Spinal cord (tissue), 10 donors: ENCODE results near the gene PCSK5. TPM values are rescaled to one million over a fixed set of nuclear protein-coding genes. Genes with fewer than 3 reads are reported as not detected.

Experiments
- DNase-seq, 6 donors: peaks; one replicate each; pipeline versions ENCODE4 v3.0.0 to v3.0.0-alpha.2; 2013 to 2015; ENCODE audit warnings: low spot score in 6 of 6, low read depth in 4 of 6
- H3K27ac ChIP-seq: one replicate; pipeline ENCODE4 v1.5.1; 2013; ENCODE audit warnings: low read depth, low read length, control low read depth
- H3K27me3 ChIP-seq: one replicate; pipeline ENCODE4 v1.6.1; 2013; ENCODE audit warnings: low read length; ENCODE audit not compliant: control insufficient read depth, insufficient read depth
- H3K36me3 ChIP-seq: one replicate; pipeline ENCODE4 v1.6.1; 2013; ENCODE audit warnings: low read length; ENCODE audit not compliant: control insufficient read depth, insufficient read depth
- H3K4me1 ChIP-seq: one replicate; pipeline ENCODE4 v1.6.1; 2013; ENCODE audit warnings: low read length; ENCODE audit not compliant: control insufficient read depth, insufficient read depth
- H3K4me3 ChIP-seq: one replicate; pipeline ENCODE4 v1.5.1; 2013; ENCODE audit warnings: low read depth, low read length, control low read depth
- H3K9me3 ChIP-seq: one replicate; pipeline ENCODE4 v1.6.1; 2013; ENCODE audit warnings: low read length; ENCODE audit not compliant: control insufficient read depth, insufficient read depth
- WGBS: methylation state at CpG from one replicate; pipeline ENCODE4 v1.1.5; 2013; ENCODE audit warnings: missing lambda C conversion rate; ENCODE audit not compliant: insufficient coverage; 5-methylcytosine and 5-hydroxymethylcytosine counted together
- polyA plus RNA-seq, 2 donors: library from polyadenylated mRNA; unstranded; fragments of 120-200 nt; gene quantifications; one replicate each; pipeline ENCODE4 v1.2.1, GENCODE V29; 2013; ENCODE audit not compliant: insufficient read length in 2 of 2
- total RNA-seq, 2 donors: library from RNA; depleted of rRNA in 1 of 2; stranded (reverse); fragments of 120-200 nt in 1 of 2; fragments of >200 nt in 1 of 2; gene quantifications; one replicate each; pipeline versions ENCODE4 v1.2.3 to v1.2.4, GENCODE V29; 2013 to 2014
- donor health status: healthy.

The PCSK5 gene
- total and polyA plus RNA-seq, 4 donors: 8.8 to 15.6 (median 12.5) TPM

DNA sequence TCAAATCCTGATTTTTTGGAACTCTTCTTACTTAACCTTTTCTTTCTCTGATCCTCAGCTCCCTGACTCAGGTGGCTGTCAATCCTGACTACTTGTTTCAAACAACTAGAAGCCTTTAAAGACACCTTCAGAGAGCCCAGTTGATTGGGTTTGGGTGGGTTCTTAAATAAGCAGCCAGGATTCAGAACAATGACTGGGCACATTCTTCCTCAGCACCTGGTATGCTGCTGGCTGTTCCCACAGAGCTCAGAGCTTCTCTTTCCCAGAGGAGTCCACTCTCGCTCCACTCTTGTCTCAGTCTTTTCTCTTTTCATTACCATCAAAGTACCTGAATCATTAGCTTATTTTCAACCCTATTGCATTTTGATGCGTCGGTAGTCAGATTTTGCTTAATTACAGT is 22.5 kb downstream of the PCSK5 start:
- Histone ChIP-seq H3K36me3 (no peaks in the 10 kb centered on the region), H3K4me1 (no peaks in the 10 kb centered on the region), H3K4me3 (no peak overlapping the region), H3K27me3 (no peaks in the 10 kb centered on the region), H3K27ac (no peak overlapping the region), H3K9me3 (no peaks in the 10 kb centered on the region)
- WGBS: no CpG with 5 or more reads among the region's 3 CpGs
- no peak for DNase-seq

DNA sequence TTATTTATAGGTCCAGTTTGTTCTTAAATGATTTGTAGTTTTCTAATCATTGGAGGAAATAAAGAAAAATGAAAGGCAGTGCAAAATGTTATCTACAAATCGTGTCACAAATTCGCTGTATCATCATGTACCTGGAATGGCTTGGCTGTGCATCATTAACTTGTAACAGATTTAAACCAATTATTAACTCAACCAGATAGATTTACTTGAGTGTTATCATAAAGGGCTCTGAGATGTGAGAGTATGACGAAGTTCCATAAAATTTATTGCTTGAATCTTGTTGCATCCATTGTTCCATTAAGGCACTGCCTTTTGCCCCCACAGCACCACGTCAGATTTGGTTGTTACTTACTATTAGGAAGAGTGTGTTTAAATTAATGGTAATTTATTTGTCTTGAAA is 23.5 kb downstream of the PCSK5 start:
- H3K27me3 ChIP-seq: no peaks in the 10 kb centered on the region
- no CpG with 5 or more reads among the region's 4 CpGs for WGBS
- H3K9me3 ChIP-seq: no peaks in the 10 kb centered on the region
- H3K36me3 ChIP-seq: no peaks in the 10 kb centered on the region
- H3K4me3 ChIP-seq: no peak overlapping the region
- no peak overlapping the region for H3K27ac ChIP-seq
- no peaks in the 10 kb centered on the region for H3K4me1 ChIP-seq
- no peak for DNase-seq

DNA sequence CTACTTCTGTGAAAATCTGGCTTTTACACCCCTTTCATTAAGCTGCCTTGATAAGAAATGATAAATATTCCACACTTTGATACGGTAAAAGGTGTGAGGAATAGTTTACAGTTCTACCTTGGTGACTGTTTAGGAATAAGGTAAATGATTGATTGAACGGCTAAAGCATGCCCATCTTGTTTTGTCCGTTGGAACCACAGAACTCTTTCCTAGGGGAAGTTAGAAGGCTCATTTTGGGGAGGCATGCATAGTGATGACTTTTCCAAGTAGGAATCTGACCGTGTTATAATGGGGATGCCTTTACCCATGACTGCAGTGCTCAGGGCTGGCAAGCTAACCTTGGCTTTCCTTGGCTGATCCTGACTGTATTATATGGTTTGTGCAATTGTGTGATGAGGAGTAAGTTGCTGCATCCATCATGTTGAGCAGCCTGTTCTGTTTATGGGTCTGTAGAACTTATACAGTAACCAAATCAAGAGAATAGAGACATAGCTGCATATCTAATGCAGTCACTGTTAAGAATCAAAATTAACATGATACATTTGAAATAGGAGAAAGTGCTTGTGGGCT is 24.5 kb downstream of the PCSK5 start:
- WGBS: 69% methylated on average over 3 of the region's 4 CpGs

DNA sequence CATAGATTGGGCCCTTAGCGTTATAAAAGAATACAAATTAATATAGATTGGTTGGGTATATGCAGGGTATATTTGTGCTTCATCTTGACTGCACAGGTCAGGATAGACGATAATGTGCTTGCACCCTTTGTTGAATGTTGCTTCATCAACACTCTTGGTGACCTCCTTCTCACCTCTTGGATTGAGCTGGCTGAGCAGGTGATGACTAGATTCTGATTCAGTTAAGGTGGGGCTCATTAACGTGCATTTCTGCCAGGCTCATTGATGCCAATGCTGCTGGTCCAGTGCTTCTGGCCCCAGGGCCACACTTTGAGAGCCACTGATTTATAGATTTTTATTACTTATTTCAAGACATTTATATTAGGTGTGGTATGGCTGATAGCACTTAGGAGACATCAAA is 27.7 kb downstream of the PCSK5 start:
- Histone ChIP-seq H3K36me3 (no peaks in the 10 kb centered on the region), H3K27me3 (no peaks in the 10 kb centered on the region), H3K27ac (no peak overlapping the region), H3K4me3 (no peak overlapping the region), H3K9me3 (no peaks in the 10 kb centered on the region), H3K4me1 (no peaks in the 10 kb centered on the region)
- no CpG with 5 or more reads among the region's 3 CpGs for WGBS
- DNase-seq: no peak

More for the DNA sequence above, 24.5 kb downstream of the PCSK5 start:
- no peak overlapping the region for H3K4me3 ChIP-seq
- no peak overlapping the region for H3K27ac ChIP-seq
- DNase-seq: no peak
- H3K9me3 ChIP-seq: no peaks in the 10 kb centered on the region
- no peaks in the 10 kb centered on the region for H3K36me3 ChIP-seq
- no peaks in the 10 kb centered on the region for H3K4me1 ChIP-seq
- no peaks in the 10 kb centered on the region for H3K27me3 ChIP-seq

DNA sequence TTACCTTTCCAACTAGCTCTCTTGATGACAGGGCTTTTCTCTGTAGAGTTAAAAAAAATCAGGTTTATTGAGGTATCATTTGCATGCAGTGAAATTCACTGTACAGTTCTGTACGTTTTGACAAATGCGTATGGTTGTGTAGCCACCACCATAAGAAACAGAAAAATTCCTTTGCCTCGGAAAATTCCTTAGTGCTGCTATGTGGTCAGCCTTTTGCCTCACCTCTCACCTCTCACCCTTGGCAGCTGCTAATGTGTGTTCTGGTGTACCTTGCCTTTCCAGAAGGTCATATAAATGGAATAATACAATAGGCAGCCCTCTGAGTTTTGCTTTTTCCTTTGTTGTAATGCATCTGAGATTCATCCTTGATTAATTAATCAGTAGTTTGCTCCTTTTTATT is 28.4 kb downstream of the PCSK5 start:
- no peak overlapping the region for H3K4me3 ChIP-seq
- no peaks in the 10 kb centered on the region for H3K36me3 ChIP-seq
- H3K4me1 ChIP-seq: no peaks in the 10 kb centered on the region
- WGBS: 100% methylated on average over 2 of the region's 3 CpGs
- H3K27ac ChIP-seq: no peak overlapping the region
- no peaks in the 10 kb centered on the region for H3K9me3 ChIP-seq
- no peaks in the 10 kb centered on the region for H3K27me3 ChIP-seq
- no peak for DNase-seq

DNA sequence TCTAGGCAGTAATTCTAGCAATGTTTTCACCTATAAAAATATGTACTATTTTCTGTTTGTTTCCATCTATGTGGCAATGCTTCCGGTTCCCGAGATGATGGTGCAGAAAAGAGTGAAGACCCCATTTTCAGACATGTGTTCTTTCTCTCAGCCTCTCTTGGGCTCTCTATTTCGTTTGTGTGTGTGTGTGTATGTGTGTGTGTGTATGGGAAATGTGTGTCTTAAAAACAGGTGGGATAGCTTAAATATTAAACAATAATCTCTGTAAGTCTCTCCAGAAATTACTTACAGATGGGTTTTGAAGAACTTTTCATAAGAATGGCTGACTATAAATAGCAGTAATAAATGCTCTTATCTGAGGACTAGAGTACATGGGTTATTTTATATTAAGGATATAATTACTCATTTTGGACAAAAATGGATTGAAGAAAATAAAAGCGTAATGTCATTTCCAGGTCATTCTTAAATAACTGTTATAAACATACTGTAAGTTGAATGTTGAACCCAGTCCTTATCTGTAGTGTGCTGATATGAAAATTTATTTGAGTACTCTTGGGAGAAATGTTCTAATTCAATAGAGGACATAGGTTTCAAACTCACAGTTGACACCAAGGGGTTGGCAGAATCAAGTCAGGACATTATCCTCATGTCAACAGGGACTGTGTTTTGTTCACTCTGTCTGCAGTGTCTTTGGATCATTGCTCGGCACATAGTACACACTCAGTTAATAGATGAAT is 31.1 kb downstream of the PCSK5 start:
- no peak overlapping the region for H3K4me3 ChIP-seq
- H3K27me3 ChIP-seq: no peaks in the 10 kb centered on the region
- H3K4me1 ChIP-seq: no peaks in the 10 kb centered on the region
- WGBS: no CpG with 5 or more reads among the region's 5 CpGs
- no peak for DNase-seq
- no peaks in the 10 kb centered on the region for H3K9me3 ChIP-seq
- H3K36me3 ChIP-seq: no peaks in the 10 kb centered on the region
- no peak overlapping the region for H3K27ac ChIP-seq

DNA sequence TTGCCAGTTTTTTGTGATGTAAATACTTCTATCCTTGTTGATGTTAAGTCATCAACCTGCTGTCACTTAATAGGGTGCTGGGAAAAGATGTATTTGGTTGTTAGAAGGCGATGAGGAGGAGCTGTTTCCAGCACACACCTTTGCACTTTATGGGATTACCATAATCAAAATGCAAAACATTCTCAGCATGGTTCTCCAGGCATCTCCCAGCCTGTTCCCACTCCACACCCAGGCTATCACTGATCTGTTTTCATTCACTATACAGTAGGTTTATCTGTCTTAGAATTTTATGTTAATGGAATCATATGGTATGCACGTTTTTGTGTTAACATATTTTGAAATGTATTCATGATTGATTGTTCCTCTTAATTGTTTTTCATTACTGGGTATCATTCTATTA is 35.9 kb downstream of the PCSK5 start:
- Histone ChIP-seq H3K4me3 (no peak overlapping the region), H3K27ac (no peak overlapping the region), H3K36me3 (no peaks in the 10 kb centered on the region), H3K27me3 (no peaks in the 10 kb centered on the region), H3K4me1 (peaks cover 3% of the 10 kb centered on the region), H3K9me3 (no peaks in the 10 kb centered on the region)
- no peak for DNase-seq
- no CpG with 5 or more reads among the region's 2 CpGs for WGBS

DNA sequence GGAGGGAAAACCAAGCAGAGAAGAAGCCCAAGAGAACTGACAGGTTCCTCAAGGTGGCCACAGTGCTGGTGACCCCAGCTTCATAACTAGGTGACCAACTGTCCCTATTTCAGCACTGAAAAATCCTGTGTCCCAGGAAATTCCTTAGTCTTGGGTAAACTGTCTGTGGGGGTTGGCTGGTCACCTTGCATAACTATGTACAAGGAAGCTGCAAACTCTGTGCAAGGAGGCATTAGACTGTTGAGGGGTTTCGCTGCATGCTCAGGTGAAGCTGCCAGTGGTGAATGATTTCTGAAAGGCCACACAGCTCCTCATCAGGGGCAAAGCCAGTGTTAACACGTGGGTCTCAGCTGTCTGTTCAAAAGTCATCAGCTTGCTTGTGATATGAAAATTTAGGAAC is 36.9 kb downstream of the PCSK5 start:
- DNase-seq: no peak
- no peak overlapping the region for H3K4me3 ChIP-seq
- WGBS: 53% methylated on average over 2 of the region's 2 CpGs
- no peaks in the 10 kb centered on the region for H3K36me3 ChIP-seq
- H3K9me3 ChIP-seq: no peaks in the 10 kb centered on the region
- no peaks in the 10 kb centered on the region for H3K27me3 ChIP-seq
- peaks cover 3% of the 10 kb centered on the region for H3K4me1 ChIP-seq
- no peak overlapping the region for H3K27ac ChIP-seq

DNA sequence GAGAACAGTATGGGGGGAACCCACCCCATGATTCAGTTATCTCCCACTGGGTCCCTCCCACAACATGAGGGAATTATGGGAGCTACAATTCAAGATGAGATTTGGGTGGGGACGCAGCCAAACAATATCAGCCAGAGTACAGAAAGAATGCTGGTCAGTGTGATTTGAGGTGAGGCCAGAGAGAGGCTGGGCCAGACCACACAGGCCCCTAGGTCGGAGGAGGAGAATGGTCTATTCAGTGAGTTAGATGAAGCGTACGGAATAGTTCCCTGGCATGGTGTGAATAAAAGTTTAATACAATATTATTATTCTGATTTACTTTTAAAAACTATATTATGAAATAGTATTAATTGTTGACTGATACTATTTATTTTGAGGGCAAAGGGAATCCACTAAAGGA is 39.7 kb downstream of the PCSK5 start:
- Histone ChIP-seq H3K4me3 (no peak overlapping the region), H3K27ac (peak overlapping the region; percentile 41), H3K27me3 (no peaks in the 10 kb centered on the region), H3K9me3 (no peaks in the 10 kb centered on the region), H3K36me3 (peaks cover 3% of the 10 kb centered on the region), H3K4me1 (peaks cover 3% of the 10 kb centered on the region)
- no peak for DNase-seq
- 67% methylated on average over 1 of the region's 4 CpGs for WGBS

DNA sequence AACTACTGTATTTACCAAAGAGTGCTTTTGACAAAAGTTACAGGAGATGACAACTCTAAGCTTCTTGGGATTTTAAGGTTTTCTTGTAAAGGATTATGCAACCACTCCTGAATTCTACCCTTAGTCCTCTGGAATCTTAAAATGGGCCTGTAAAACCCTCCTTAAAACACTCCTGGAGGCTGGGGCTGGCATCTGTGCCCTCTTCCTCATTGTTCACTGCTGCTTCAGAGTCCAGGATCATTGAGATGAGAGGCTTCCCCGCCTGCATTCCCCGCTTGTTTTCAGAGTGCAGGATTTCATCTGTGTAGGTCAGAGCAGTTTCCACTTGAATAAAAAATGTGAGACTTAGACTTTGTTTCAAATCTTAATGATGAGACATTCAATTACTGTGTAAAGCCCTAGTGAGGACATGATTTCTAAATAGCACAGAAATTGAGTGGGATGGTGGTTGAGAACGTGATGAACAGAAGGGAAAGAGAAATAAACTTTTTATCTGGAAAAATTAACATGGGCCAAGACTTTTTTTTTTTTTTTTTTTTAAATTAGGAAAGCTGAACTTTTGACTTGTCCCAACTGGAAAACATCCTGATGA is 40.4 kb downstream of the PCSK5 start:
- no peaks in the 10 kb centered on the region for H3K27me3 ChIP-seq
- 21% methylated on average over 2 of the region's 3 CpGs for WGBS
- H3K4me3 ChIP-seq: no peak overlapping the region
- peak in 2 of 6 donors; percentile 22 to 42 for DNase-seq
- H3K27ac ChIP-seq: peak overlapping the region; percentile 41
- H3K9me3 ChIP-seq: no peaks in the 10 kb centered on the region
- H3K36me3 ChIP-seq: peaks cover 3% of the 10 kb centered on the region
- peaks cover 3% of the 10 kb centered on the region for H3K4me1 ChIP-seq
